WTC11 (cell line): ENCODE data around the gene CARM1. TPM values are rescaled to one million over a fixed set of nuclear protein-coding genes. Genes with fewer than 3 reads are reported as not detected.

Experiments
- ATAC-seq: fragments of 200-7000 bp; cut with Tn5 transposase; 2 replicates; pipeline ENCODE4 v1.10.0; 2021; ENCODE audit warnings: mild to moderate bottlenecking, moderate library complexity
- CTCF ChIA-PET: fragments of 300-600 bp; sonication (Branson Sonifier 250); formaldehyde crosslinking; loops from one replicate; lab custom pipeline; 2021; ENCODE audit warnings: antibody characterized with exemption; lab: Charles Lee
- POLR2A ChIA-PET: fragments of 350-600 bp; sonication (Branson Sonifier 250); formaldehyde crosslinking; loops from one replicate; lab custom pipeline; 2021; ENCODE audit warnings: antibody characterized with exemption; lab: Charles Lee
- DNase-seq: peaks from one replicate; pipeline ENCODE4 v3.0.0; 2021; ENCODE audit warnings: low spot score
- H3K27ac Mint-ChIP-seq: 2 replicates; pipeline ENCODE4 v1.8.0; 2021; ENCODE audit warnings: mixed read lengths
- H3K27me3 Mint-ChIP-seq: 2 replicates; pipeline ENCODE4 v1.8.0; 2021; ENCODE audit warnings: low read depth, mild to moderate bottlenecking, moderate library complexity, mixed read lengths
- H3K36me3 Mint-ChIP-seq: 2 replicates; pipeline ENCODE4 v1.8.0; 2021; ENCODE audit warnings: mixed read lengths
- H3K4me1 Mint-ChIP-seq: 2 replicates; pipeline ENCODE4 v1.8.0; 2022; ENCODE audit warnings: mixed read lengths
- H3K4me3 Mint-ChIP-seq: 2 replicates; pipeline ENCODE4 v1.8.0; 2021; ENCODE audit warnings: mild to moderate bottlenecking, moderate library complexity, mixed read lengths
- H3K9me3 Mint-ChIP-seq: 2 replicates; pipeline ENCODE4 v1.8.0; 2021; ENCODE audit warnings: mixed read lengths
- ATF1 ChIP-seq: sonication (generic); formaldehyde crosslinking; IDR thresholded peaks from 2 replicates; pipeline ENCODE4 v1.8.1; 2023; ENCODE audit warnings: mild to moderate bottlenecking, moderate library complexity, missing genetic modification reagents
- ELF4 ChIP-seq: sonication (generic); formaldehyde crosslinking; IDR thresholded peaks from 2 replicates; pipeline ENCODE4 v1.8.1; 2022; ENCODE audit warnings: low read depth, mild to moderate bottlenecking, moderate library complexity, missing genetic modification reagents
- KAT7 ChIP-seq: sonication (generic); formaldehyde crosslinking; IDR thresholded peaks from 2 replicates; pipeline ENCODE4 v1.8.1; 2023; ENCODE audit warnings: missing genetic modification reagents, mild to moderate bottlenecking, borderline replicate concordance
- NR2C2 ChIP-seq: sonication (generic); formaldehyde crosslinking; IDR thresholded peaks from 2 replicates; pipeline ENCODE4 v1.8.0; 2022; ENCODE audit warnings: mild to moderate bottlenecking, missing genetic modification reagents
- NR3C1 ChIP-seq: sonication (generic); formaldehyde crosslinking; conservative IDR thresholded peaks from 2 replicates; pipeline ENCODE4 v1.8.1; 2023; ENCODE audit warnings: low read depth, mild to moderate bottlenecking, missing genetic modification reagents
- PRRX2 ChIP-seq: fragments of 250-450 bp; sonication (Bioruptor Pico); IDR thresholded peaks from 2 replicates; pipeline ENCODE4 v1.8.0; 2021; ENCODE audit warnings: mild to moderate bottlenecking
- SMAD3 ChIP-seq: sonication (generic); formaldehyde crosslinking; IDR thresholded peaks from 2 replicates; pipeline ENCODE4 v1.8.0; 2022; ENCODE audit warnings: missing genetic modification reagents, mild to moderate bottlenecking, borderline replicate concordance
- SP1 ChIP-seq: sonication (generic); formaldehyde crosslinking; conservative IDR thresholded peaks from 2 replicates; pipeline ENCODE4 v1.8.1; 2022; ENCODE audit warnings: missing genetic modification reagents
- ZNF219 ChIP-seq: sonication (generic); formaldehyde crosslinking; IDR thresholded peaks from 2 replicates; pipeline ENCODE4 v1.8.0; 2023; ENCODE audit warnings: missing genetic modification reagents, mild to moderate bottlenecking, borderline replicate concordance
- ZNF232 ChIP-seq: sonication (generic); formaldehyde crosslinking; IDR thresholded peaks from 2 replicates; pipeline ENCODE4 v1.8.0; 2022; ENCODE audit warnings: mild to moderate bottlenecking, missing genetic modification reagents
- total RNA-seq: library from RNA; stranded (reverse); gene quantifications from 3 replicates; pipeline ENCODE4 v1.2.3, GENCODE V29; 2021
- TF ChIP-seq, protein P1 (sequence below): sonication (generic); formaldehyde crosslinking; IDR thresholded peaks from 2 replicates; pipeline ENCODE4 v1.8.1; 2022; ENCODE audit warnings: mild to moderate bottlenecking, missing genetic modification reagents, moderate library complexity, borderline replicate concordance
- TF ChIP-seq, protein P2 (sequence below): sonication (generic); formaldehyde crosslinking; IDR thresholded peaks from 2 replicates; pipeline ENCODE4 v1.8.0; 2022; ENCODE audit warnings: mild to moderate bottlenecking, missing genetic modification reagents
- TF ChIP-seq, protein P3 (sequence below): fragments of 250-450 bp; sonication (Bioruptor Pico); IDR thresholded peaks from 2 replicates; pipeline ENCODE4 v1.9.0; 2021; ENCODE audit warnings: moderate library complexity, mild to moderate bottlenecking, inconsistent platforms, borderline replicate concordance
- TF ChIP-seq, protein P4 (sequence below): fragments of 250-450 bp; sonication (Bioruptor Pico); conservative IDR thresholded peaks from 2 replicates; pipeline ENCODE4 v1.9.0; 2021; ENCODE audit warnings: mild to moderate bottlenecking
- TF ChIP-seq, protein P5 (sequence below): sonication (generic); formaldehyde crosslinking; IDR thresholded peaks from 2 replicates; pipeline ENCODE4 v1.8.0; 2022; ENCODE audit warnings: missing genetic modification reagents
- TF ChIP-seq, protein P6 (sequence below): sonication (generic); formaldehyde crosslinking; IDR thresholded peaks from 2 replicates; pipeline ENCODE4 v1.8.1; 2023; ENCODE audit warnings: mild to moderate bottlenecking, missing genetic modification reagents

Gene CARM1
- total RNA-seq, 1 experiment from 2014 or later: 125 TPM

DNA sequence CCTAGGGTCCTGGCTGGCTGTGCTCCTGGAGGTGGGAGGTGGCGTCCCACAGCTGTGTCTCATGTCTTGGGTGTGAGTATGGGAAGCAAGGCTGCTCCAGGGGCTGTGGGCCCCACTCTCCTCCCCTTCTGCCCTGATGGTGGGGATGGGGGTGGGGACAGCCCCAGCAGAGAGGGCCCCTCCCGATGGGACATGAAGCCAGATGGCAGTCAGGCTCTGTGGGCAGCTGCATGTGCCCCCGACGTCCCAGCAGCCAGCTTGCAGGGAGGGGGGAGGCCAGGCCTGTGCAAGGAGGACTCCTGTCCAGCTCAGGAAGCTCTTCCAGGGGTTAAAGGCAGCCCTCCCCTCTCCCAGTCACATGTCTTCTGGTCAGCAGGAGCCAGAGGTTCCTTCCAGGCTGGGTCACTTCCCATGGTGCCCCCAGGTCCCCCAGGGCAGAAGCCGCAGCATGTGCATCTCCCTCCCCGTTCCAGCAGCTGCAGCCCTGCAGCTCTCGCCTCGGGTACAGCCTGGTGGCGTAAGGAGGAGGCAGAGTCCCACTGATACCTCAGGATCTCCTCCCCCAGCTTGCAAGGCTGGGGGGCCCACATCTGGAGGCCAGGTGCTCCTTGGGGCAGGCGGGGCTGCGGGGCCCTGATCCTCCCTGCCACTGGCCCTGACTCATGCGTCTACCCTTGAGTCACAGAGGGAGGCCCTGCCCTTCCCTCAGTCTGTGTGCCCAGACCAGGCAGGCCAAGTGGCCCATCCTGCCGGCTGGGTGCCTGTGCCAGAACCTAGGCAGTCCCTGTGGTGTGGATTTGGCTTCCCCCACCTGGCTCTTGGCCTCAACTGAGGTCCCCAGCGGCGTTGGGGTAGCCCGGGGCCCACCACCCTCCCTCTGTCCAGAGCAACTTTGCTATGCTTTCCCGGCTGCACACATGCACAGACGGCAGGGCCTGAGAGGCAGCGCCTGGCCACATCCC, 44.1 kb downstream of the CARM1 start:
- TF ChIP-seq NR3C1 (CRISPR knock-in tag): no peak
- TF ChIP-seq, protein P1, sequence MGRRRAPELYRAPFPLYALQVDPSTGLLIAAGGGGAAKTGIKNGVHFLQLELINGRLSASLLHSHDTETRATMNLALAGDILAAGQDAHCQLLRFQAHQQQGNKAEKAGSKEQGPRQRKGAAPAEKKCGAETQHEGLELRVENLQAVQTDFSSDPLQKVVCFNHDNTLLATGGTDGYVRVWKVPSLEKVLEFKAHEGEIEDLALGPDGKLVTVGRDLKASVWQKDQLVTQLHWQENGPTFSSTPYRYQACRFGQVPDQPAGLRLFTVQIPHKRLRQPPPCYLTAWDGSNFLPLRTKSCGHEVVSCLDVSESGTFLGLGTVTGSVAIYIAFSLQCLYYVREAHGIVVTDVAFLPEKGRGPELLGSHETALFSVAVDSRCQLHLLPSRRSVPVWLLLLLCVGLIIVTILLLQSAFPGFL: no peak
- TF ChIP-seq, protein P2, sequence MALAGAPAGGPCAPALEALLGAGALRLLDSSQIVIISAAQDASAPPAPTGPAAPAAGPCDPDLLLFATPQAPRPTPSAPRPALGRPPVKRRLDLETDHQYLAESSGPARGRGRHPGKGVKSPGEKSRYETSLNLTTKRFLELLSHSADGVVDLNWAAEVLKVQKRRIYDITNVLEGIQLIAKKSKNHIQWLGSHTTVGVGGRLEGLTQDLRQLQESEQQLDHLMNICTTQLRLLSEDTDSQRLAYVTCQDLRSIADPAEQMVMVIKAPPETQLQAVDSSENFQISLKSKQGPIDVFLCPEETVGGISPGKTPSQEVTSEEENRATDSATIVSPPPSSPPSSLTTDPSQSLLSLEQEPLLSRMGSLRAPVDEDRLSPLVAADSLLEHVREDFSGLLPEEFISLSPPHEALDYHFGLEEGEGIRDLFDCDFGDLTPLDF (CRISPR knock-in tag): no peak
- TF ChIP-seq SMAD3 (CRISPR knock-in tag): no peak
- no peak for TF ChIP-seq NR2C2 (CRISPR knock-in tag)
- TF ChIP-seq PRRX2 (CRISPR knock-in tag): no peak
- TF ChIP-seq, protein P3, sequence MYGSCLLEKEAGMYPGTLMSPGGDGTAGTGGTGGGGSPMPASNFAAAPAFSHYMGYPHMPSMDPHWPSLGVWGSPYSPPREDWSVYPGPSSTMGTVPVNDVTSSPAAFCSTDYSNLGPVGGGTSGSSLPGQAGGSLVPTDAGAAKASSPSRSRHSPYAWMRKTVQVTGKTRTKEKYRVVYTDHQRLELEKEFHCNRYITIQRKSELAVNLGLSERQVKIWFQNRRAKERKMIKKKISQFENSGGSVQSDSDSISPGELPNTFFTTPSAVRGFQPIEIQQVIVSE: no peak
- TF ChIP-seq, protein P4, sequence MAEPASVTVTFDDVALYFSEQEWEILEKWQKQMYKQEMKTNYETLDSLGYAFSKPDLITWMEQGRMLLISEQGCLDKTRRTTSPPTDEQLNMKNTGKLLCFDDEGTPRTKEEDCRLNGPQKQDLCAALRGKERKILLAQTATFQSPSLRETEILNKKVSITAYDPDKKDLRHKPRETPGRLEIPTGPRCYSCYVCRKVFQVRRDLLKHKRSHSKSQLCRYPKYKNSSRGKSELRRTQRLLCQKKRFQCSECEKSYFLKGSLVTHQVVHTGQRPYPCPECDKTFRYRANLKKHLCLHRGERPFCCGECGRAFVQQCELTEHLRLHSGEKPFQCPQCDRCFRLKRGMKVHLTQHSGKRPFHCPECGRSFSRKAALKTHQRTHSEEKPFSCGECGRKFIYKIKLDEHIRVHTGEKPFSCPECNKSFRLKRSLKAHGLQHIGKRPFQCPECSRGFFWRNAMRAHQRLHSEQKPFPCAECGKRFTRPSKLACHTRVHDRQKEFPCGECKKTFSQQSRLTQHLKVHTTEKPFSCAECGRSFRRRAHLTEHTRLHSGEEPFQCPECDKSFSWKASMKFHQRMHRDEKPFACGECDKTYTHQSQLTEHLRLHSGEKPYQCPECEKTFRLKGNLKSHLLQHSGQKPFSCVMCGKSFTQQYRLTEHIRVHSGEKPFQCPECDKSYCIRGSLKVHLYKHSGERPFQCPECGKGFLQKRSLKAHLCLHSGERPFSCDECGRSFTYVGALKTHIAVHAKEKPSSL: no peak
- peaks cover 14% of the 10 kb centered on the region for H3K36me3 Mint-ChIP-seq
- ChIA-PET CTCF (interaction anchor here (1.5 kb wide), 1 partner anchor 45 kb away, joined by 4 read pairs; no protein-coding TSS in a partner anchor), POLR2A (no interaction called here)
- H3K27ac Mint-ChIP-seq: no peak overlapping the region
- H3K9me3 Mint-ChIP-seq: no peaks in the 10 kb centered on the region
- no peaks in the 10 kb centered on the region for H3K4me1 Mint-ChIP-seq
- no peaks in the 10 kb centered on the region for H3K27me3 Mint-ChIP-seq
- no peak overlapping the region for H3K4me3 Mint-ChIP-seq
- ATAC-seq (no peak), DNase-seq (no peak)

DNA sequence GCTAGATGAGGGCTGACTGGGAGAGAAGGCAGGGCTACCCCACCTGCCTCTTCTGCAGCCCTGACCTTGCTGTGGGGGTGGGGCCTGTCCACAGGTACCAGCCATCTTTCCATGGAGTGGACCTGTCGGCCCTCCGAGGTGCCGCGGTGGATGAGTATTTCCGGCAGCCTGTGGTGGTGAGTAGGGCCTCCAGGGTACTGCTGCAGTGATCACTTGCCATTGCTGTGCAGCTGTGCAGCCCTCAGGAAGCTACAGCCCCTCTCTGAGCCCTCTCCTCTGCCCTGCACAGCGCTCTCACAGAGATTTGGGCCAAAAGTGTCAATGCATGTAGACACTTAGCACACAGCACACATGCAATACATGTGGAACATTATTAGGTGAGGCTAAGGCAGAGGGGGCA, 45.2 kb downstream of the CARM1 start:
- TF ChIP-seq ZNF219 (CRISPR knock-in tag): no peak
- Mint-ChIP-seq H3K4me3 (no peak overlapping the region), H3K9me3 (no peaks in the 10 kb centered on the region), H3K36me3 (peaks cover 14% of the 10 kb centered on the region), H3K27me3 (no peaks in the 10 kb centered on the region), H3K27ac (no peak overlapping the region), H3K4me1 (no peaks in the 10 kb centered on the region)
- no peak for ATAC-seq
- no peak for DNase-seq
- CTCF ChIA-PET: no interaction called here
- POLR2A ChIA-PET: no interaction called here

DNA sequence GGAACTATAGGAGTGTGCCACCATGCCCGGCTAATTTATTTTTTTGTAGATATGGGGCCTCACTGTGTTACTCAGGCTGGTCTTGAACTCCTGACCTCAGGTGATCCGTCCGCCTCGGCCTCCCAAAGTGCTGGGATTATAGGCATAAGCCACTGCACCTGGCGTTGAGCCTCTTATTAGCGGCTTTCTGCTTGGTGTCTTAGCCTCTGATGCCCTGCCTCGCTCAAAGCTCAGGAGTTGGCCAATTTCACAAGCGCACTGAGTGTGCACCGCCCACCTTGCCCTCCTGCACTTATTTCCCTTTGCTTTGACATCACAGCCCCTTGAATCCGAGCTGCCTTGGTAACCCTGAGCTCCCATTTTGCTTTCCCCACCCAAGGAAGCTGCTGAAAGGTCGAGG, 47.0 kb downstream of the CARM1 start:
- Mint-ChIP-seq H3K4me1 (no peaks in the 10 kb centered on the region), H3K9me3 (no peaks in the 10 kb centered on the region), H3K36me3 (peaks cover 12% of the 10 kb centered on the region), H3K4me3 (no peak overlapping the region), H3K27me3 (no peaks in the 10 kb centered on the region), H3K27ac (no peak overlapping the region)
- DNase-seq: no peak
- CTCF ChIA-PET: interaction anchor here (0.5 to 1.3 kb wide), 6 partner anchors 18 to 495 kb away, joined by 3 to 5 read pairs (median 4); no protein-coding TSS in a partner anchor
- ATAC-seq: no peak
- POLR2A ChIA-PET: no interaction called here
- TF ChIP-seq ZNF232 (CRISPR knock-in tag) (no peak), ELF4 (no peak), KAT7 (CRISPR knock-in tag) (no peak), ATF1 (CRISPR knock-in tag) (no peak), PRRX2 (CRISPR knock-in tag) (no peak), SP1 (CRISPR knock-in tag) (no peak)
- TF ChIP-seq, protein P5, sequence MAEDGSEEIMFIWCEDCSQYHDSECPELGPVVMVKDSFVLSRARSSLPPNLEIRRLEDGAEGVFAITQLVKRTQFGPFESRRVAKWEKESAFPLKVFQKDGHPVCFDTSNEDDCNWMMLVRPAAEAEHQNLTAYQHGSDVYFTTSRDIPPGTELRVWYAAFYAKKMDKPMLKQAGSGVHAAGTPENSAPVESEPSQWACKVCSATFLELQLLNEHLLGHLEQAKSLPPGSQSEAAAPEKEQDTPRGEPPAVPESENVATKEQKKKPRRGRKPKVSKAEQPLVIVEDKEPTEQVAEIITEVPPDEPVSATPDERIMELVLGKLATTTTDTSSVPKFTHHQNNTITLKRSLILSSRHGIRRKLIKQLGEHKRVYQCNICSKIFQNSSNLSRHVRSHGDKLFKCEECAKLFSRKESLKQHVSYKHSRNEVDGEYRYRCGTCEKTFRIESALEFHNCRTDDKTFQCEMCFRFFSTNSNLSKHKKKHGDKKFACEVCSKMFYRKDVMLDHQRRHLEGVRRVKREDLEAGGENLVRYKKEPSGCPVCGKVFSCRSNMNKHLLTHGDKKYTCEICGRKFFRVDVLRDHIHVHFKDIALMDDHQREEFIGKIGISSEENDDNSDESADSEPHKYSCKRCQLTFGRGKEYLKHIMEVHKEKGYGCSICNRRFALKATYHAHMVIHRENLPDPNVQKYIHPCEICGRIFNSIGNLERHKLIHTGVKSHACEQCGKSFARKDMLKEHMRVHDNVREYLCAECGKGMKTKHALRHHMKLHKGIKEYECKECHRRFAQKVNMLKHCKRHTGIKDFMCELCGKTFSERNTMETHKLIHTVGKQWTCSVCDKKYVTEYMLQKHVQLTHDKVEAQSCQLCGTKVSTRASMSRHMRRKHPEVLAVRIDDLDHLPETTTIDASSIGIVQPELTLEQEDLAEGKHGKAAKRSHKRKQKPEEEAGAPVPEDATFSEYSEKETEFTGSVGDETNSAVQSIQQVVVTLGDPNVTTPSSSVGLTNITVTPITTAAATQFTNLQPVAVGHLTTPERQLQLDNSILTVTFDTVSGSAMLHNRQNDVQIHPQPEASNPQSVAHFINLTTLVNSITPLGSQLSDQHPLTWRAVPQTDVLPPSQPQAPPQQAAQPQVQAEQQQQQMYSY (CRISPR knock-in tag): no peak
- TF ChIP-seq, protein P6, sequence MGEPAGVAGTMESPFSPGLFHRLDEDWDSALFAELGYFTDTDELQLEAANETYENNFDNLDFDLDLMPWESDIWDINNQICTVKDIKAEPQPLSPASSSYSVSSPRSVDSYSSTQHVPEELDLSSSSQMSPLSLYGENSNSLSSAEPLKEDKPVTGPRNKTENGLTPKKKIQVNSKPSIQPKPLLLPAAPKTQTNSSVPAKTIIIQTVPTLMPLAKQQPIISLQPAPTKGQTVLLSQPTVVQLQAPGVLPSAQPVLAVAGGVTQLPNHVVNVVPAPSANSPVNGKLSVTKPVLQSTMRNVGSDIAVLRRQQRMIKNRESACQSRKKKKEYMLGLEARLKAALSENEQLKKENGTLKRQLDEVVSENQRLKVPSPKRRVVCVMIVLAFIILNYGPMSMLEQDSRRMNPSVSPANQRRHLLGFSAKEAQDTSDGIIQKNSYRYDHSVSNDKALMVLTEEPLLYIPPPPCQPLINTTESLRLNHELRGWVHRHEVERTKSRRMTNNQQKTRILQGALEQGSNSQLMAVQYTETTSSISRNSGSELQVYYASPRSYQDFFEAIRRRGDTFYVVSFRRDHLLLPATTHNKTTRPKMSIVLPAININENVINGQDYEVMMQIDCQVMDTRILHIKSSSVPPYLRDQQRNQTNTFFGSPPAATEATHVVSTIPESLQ: no peak
